ENCODE results near the gene SORBS1.

GRCh38 chr10:95511314-95511713 lies 49.9 kb downstream of the SORBS1 start:
- TF ChIP-seq CTCF (IDR thresholded peaks at IDR 0.05; ENCODE audit: insufficient read depth, low read depth, low read length), result no peak
- no peak for TF ChIP-seq EZH2 (IDR thresholded peaks at IDR 0.05; ENCODE audit: insufficient read depth, low read length)

Measured in astrocyte (in vitro differentiated cells and primary cell).